ACC112 (cell line): ENCODE measurements around the gene SCAANT1.

Source experiments
- H2AFZ ChIP-seq: fragments of 200-600 bp; sonication (generic); one replicate; pipeline ENCODE4 v1.6.0; 2017; ENCODE audit warnings: antibody characterized with exemption, low read length; ENCODE audit not compliant: unreplicated experiment
- H3K27ac ChIP-seq: fragments of 200-600 bp; sonication (generic); 2 replicates; pipeline ENCODE4 v1.5.1; 2014; ENCODE audit warnings: low read depth, mild to moderate bottlenecking, antibody characterized with exemption, low read length, moderate library complexity
- H3K27me3 ChIP-seq: fragments of 200-600 bp; sonication (generic); 2 replicates; pipeline ENCODE4 v1.6.1; 2014; ENCODE audit warnings: mild to moderate bottlenecking, antibody characterized with exemption, low read length, moderate library complexity, mixed read lengths; ENCODE audit not compliant: insufficient read depth
- H3K36me3 ChIP-seq: fragments of 200-600 bp; sonication (generic); 2 replicates; pipeline ENCODE4 v1.6.1; 2016; ENCODE audit warnings: mild to moderate bottlenecking, antibody characterized with exemption, low read length, moderate library complexity, mixed read lengths; ENCODE audit not compliant: insufficient read depth
- H3K4me1 ChIP-seq: fragments of 200-600 bp; sonication (generic); one replicate; pipeline ENCODE4 v1.6.1; 2016; ENCODE audit warnings: low read length, mixed read lengths; ENCODE audit not compliant: insufficient read depth, unreplicated experiment, control insufficient read depth
- H3K4me3 ChIP-seq: fragments of 200-600 bp; sonication (generic); 2 replicates; pipeline ENCODE4 v1.5.1; 2014; ENCODE audit warnings: mild to moderate bottlenecking, low read depth, low read length
- H3K79me2 ChIP-seq: fragments of 200-600 bp; sonication (generic); one replicate; pipeline ENCODE4 v1.6.0; 2016; ENCODE audit warnings: low read length; ENCODE audit not compliant: control insufficient read depth, unreplicated experiment, insufficient read depth

The SCAANT1 gene

DNA sequence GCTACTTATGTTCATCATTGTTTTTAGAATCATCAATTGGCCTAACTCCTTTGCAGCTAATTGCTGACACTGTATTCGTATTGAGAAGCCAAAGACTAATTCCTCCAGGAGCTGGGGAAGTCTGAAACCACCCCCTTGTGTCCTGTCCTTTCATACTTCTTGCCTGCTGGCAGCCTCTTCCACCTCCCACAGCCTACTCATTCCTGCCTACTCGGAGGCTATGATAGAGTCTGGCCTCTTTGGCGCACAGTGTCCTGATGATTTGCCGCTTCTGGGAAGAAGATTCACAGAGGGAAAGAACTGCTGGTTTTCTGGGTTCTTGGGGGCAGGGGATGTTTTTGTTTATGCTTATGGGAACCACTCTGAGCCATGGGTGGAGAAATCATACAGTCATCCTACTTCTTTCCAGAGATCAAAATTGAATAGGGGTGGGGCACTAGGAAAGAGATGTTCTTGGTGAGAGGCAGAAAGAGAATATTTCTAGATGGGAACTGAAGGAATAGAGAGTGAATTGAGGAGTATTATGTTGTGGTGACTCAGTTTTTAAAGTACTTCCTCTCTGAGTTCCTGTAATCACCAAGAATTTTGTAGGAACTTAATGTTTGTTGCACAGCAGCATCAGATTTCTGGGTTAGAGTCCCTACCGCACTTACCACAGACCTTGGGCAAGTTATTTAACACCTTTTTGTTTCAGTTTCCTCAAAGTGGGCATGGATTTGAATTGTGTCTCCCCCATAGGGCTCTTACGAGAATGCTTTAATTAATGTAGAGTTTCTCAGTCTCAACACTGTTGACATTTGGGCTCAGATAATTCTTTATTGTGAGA lies 22.1 kb upstream of the SCAANT1 start:
- H3K79me2 ChIP-seq, result peaks cover 86% of the 10 kb centered on the region
- 0 out of 2 replicates have a peak, but pooled peaks cover 15% of the 10 kb centered on the region for H3K36me3 ChIP-seq
- peak overlapping the region; percentile 72 for H3K27ac ChIP-seq
- H3K4me1 ChIP-seq, result peaks cover 30% of the 10 kb centered on the region
- H2AFZ ChIP-seq, result no peak overlapping the region
- peak overlapping the region; percentile 14; the same call in 1 of the 2 replicates for H3K4me3 ChIP-seq
- no peaks in the 10 kb centered on the region for H3K27me3 ChIP-seq

DNA sequence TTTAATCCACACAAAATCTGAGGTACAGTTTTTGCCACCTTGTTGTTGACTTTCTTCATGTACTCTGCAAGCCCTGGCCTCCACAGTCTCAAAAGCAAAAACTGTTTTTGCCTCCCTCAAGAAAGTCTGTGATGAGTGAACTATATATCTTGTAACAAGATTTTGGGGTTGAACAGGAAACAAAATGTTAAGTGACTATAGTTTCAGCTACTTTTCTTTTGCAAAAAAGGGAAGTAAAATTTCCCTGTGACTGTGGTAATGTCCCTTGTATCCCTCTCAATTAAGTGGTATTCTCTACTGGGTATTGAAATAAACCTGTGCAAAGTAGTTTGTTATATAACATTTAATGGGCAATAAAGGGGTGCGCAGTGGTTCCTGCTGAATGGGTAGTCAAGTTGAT lies 21.3 kb upstream of the SCAANT1 start:
- Histone ChIP-seq H3K27ac (peak overlapping the region; percentile 72), H2AFZ (no peak overlapping the region), H3K4me3 (0 out of 2 replicates have a peak overlapping the region, but pooled peaks have one; percentile 14), H3K79me2 (peaks cover 83% of the 10 kb centered on the region), H3K36me3 (0 out of 2 replicates have a peak, but pooled peaks cover 14% of the 10 kb centered on the region), H3K27me3 (no peaks in the 10 kb centered on the region), H3K4me1 (peaks cover 30% of the 10 kb centered on the region)

DNA sequence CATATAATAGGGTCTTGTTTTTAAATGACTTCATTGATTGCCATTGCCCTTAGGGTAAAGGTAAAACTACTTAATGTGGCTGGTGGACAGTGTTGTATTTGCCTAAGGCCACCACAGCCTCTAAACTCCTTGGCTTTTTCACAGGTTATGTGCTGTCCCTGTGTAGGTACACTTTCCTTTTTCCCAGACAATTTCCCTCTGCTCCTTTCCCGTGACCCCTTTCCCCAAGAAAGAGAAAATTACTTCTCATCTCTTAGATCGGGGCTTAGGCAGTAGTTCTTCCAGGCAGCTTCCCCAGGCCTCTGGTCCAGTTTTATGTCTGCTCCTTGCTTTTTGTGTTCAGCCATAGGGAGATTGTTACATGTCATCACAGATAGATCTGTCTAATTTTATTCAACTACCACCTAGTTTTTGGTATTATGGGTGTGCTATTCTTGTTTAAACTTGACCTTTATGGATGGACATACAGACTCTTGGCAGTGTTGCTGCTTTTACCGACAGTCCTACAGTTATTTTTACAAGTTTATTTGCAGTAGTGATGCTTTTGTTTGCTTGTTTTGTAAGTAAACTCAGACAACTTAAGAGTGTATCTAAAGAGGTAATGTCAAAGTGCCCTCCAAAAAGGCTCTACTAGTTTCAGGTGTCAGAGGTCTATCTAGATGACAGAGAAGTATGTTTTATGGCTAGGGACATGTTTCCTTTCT lies 20.5 kb upstream of the SCAANT1 start:
- H3K36me3 ChIP-seq, result 0 out of 2 replicates have a peak, but pooled peaks cover 14% of the 10 kb centered on the region
- peaks cover 30% of the 10 kb centered on the region for H3K4me1 ChIP-seq
- H3K27ac ChIP-seq, result no peak overlapping the region
- H3K79me2 ChIP-seq, result peaks cover 83% of the 10 kb centered on the region
- no peak overlapping the region for H2AFZ ChIP-seq
- no peak overlapping the region for H3K4me3 ChIP-seq
- no peaks in the 10 kb centered on the region for H3K27me3 ChIP-seq

DNA sequence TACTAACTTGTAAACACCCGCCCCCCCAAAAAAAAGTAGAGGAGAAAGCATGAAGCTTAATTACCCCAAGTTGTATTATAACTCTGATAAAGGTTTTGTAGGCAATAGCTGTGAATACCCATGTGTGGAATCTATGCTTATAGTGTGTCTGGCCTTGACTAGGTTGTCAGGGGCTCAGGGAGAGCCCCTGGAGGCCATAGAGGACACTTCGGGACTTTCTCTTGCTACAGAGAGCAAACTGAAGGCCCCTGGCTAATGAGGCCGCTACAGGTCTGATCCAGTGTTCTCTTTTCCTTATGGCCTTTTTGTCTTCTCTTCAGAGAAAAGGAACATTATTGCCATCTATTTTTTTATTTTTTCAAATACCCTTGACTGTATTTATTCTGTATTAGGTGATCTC lies 19.1 kb upstream of the SCAANT1 start:
- no peaks in the 10 kb centered on the region for H3K27me3 ChIP-seq
- peaks cover 30% of the 10 kb centered on the region for H3K4me1 ChIP-seq
- H3K79me2 ChIP-seq, result peaks cover 80% of the 10 kb centered on the region
- H3K27ac ChIP-seq, result no peak overlapping the region
- H2AFZ ChIP-seq, result no peak overlapping the region
- H3K4me3 ChIP-seq, result no peak overlapping the region
- H3K36me3 ChIP-seq, result 0 out of 2 replicates have a peak, but pooled peaks cover 11% of the 10 kb centered on the region

DNA sequence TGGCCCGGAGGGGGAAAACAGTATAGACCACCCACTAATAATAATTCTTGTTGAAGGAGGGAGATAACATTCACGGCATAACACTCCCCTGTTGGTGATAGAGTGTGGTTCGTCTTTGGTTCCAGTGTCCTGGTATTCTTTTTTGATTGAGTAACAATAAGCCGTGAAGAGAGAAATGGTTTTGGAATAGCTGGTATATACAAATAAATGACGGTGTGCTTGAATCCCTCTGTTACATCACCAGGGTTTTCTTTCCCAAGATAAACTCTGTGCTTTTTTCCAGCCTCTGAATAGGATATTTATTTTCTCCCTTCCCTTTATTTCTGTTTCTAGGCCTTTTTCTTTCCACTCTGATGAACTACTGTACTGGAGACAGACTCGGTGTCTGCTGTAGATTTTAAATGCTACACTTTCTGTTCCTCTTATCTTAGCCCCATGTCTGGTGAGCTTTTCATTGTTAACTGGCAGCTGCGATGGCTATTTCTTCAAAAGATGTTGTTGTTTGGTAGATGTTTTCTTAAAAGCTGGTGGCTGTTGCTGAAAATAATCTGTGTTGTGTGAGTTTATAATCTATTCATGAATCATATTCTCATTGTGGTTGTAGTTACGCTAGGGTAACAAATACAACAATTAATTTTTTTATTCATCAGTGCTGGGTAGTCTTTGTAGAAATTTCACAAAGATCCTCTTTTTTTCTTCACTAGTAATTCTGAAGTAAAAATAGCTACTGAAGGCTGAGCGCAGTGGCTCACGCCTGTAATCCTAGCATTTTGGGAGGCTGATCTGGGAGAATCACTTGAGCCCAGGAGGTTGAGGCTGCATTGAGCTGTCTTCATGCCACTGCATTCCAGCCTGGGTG lies 15.5 kb upstream of the SCAANT1 start:
- H3K27ac ChIP-seq, result no peak overlapping the region
- peaks cover 12% of the 10 kb centered on the region for H3K36me3 ChIP-seq
- H3K27me3 ChIP-seq, result no peaks in the 10 kb centered on the region
- H2AFZ ChIP-seq, result no peak overlapping the region
- H3K4me3 ChIP-seq, result no peak overlapping the region
- peaks cover 68% of the 10 kb centered on the region for H3K79me2 ChIP-seq
- peaks cover 6% of the 10 kb centered on the region for H3K4me1 ChIP-seq

DNA sequence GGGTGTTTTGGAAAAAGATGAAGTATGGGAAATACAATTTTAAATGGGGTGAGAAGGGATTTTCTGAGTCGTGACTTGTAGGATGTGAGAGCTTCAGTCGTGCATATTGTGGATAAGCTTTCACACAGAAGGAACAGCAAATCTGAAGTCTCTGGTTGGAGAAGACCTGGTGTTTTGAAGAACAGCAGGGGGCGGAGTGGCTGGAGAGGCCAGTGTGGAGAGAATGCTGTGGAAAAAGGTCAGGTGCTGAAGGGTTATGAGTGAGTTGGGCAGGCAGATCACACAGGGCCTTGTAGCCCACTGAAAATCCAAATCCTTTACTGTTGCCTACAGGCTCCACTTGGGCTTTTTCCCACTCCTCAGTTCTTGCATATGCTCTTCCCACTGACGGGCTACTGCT lies 14.1 kb upstream of the SCAANT1 start:
- H2AFZ ChIP-seq, result no peak overlapping the region
- peaks cover 21% of the 10 kb centered on the region for H3K36me3 ChIP-seq
- no peaks in the 10 kb centered on the region for H3K4me1 ChIP-seq
- H3K27me3 ChIP-seq, result no peaks in the 10 kb centered on the region
- no peak overlapping the region for H3K27ac ChIP-seq
- no peak overlapping the region for H3K4me3 ChIP-seq
- peaks cover 59% of the 10 kb centered on the region for H3K79me2 ChIP-seq

DNA sequence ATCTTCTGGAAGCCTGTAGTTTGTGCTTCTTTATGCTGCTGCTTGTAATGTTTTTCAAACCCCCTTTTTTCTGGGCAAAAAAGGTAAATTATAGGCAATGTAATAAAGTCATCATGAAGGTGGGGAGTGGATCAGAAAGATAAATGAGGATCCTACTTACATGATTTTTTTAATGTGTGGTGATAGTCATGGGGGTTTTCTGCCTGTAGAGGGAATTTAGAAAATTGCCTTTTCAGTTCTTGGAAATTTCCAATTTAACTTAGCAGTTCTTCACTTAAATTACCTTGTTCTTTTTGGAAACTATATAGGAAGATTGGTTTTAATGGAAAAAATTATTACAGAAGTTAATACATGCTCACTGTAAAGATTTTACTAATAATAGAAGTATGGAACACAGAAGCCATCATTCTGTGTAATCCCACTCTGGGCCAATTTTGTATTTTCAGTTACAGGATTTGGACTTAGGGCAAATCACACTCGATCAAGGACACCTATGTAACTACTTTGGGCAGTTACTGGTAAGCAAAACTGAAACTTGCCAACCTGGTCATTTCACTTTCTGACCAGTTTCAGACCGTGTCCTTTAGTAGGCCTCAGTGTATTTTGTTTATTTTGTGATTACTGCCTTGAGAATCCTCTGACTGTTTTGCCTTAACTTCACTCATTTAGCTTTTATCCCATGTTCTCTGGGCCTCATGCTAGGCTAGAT lies 10.5 kb upstream of the SCAANT1 start:
- Histone ChIP-seq H3K79me2 (peaks cover 67% of the 10 kb centered on the region), H3K36me3 (peaks cover 45% of the 10 kb centered on the region), H3K4me1 (peaks cover 13% of the 10 kb centered on the region), H2AFZ (no peak overlapping the region), H3K27me3 (no peaks in the 10 kb centered on the region), H3K27ac (no peak overlapping the region), H3K4me3 (no peak overlapping the region)

DNA sequence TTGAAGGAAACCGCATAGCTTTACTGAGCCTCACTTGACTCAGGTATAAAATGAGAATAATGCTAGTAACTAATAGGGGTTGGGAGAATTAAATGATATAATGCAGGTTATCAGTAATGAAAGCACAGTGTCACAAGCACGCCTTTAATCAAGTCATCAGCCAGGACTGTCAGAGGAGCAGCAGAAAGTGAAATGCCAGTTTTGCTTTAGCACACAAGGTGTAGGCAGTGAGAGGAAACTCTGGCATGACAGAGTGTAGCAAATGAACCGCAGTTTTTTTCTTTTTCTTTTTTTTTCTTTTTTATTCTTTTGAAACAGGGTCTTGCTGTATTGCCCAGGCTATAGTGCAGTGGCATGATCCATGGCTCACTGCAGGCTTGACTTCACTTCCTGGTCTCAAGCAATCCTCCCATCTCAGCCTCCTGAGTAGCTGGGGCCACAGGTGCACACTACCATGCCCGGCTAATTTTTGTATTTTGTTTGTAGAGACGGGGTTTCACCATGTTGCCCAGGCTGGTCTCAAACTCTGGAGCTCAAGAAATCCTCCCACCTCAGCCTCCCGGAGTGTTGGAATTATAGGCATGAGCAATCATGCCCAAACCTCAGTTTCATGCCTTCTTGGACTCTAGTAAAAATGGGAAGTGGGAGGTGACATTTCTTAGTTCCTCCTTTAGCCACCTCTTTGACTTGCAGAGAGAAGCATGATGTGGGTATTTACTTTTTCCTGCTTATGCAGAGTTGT lies 9.7 kb upstream of the SCAANT1 start:
- peaks cover 14% of the 10 kb centered on the region for H3K4me1 ChIP-seq
- peaks cover 53% of the 10 kb centered on the region for H3K36me3 ChIP-seq
- no peak overlapping the region for H2AFZ ChIP-seq
- H3K27ac ChIP-seq, result no peak overlapping the region
- H3K27me3 ChIP-seq, result no peaks in the 10 kb centered on the region
- H3K79me2 ChIP-seq, result peaks cover 67% of the 10 kb centered on the region
- no peak overlapping the region for H3K4me3 ChIP-seq

DNA sequence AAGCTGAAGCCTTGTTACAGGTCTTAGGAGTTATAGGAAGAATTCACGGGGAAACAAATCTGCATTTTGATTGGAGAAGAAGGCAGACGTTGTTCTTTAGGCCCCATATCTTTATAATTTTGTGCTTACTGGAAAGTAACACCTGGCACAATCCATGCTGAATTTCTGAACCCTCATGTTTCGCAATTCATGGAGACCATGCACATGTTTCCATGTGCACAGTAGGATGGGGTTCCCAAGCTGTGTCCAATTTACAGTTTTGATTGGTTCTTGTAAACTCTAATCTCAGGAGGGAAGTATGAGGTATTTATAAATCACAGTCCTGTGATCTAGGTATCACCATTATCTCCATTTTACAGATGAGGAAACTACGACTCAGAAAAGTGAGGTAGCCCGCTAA lies 7.8 kb upstream of the SCAANT1 start:
- Histone ChIP-seq H3K4me1 (peaks cover 14% of the 10 kb centered on the region), H3K79me2 (peaks cover 77% of the 10 kb centered on the region), H3K27me3 (no peaks in the 10 kb centered on the region), H3K27ac (no peak overlapping the region), H2AFZ (no peak overlapping the region), H3K4me3 (no peak overlapping the region), H3K36me3 (peaks cover 64% of the 10 kb centered on the region)
